ENCODE measurements around the gene KIAA0586.
"Not testable (repeated sequence)": the region's sequence is repeated elsewhere in the genome, so short reads cannot be mapped to it uniquely, and the experiment has no call there.

DNA sequence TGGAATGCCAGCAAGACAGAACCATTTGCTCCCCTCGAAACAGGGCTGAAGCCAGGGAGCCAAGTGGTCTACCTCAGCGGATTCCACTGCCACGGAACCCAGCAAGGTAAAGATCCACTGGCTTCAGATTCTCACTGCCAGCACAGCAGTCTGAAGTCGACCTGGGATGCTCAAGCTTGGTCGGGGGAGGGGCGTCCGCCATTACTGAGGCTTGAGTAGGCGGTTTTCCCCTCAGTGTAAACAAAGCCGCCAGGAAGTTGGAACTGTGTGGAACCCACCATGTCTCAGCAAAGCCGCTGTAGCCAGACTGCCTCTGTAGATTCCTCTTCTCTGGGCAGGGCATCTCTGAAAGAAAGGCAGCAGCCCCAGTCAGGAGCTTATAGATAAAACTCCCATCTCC is 98.2 kb downstream of the KIAA0586 start:
- TF ChIP-seq, protein P1, sequence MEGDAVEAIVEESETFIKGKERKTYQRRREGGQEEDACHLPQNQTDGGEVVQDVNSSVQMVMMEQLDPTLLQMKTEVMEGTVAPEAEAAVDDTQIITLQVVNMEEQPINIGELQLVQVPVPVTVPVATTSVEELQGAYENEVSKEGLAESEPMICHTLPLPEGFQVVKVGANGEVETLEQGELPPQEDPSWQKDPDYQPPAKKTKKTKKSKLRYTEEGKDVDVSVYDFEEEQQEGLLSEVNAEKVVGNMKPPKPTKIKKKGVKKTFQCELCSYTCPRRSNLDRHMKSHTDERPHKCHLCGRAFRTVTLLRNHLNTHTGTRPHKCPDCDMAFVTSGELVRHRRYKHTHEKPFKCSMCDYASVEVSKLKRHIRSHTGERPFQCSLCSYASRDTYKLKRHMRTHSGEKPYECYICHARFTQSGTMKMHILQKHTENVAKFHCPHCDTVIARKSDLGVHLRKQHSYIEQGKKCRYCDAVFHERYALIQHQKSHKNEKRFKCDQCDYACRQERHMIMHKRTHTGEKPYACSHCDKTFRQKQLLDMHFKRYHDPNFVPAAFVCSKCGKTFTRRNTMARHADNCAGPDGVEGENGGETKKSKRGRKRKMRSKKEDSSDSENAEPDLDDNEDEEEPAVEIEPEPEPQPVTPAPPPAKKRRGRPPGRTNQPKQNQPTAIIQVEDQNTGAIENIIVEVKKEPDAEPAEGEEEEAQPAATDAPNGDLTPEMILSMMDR (conservative IDR thresholded peaks at IDR 0.05 in 1 of 2, IDR thresholded peaks at IDR 0.05 in 1 of 2; ENCODE audit: extremely low read depth in 1 of 2, insufficient read depth in 1 of 2, low read depth in 1 of 2, low read length in 2 of 2): not testable (repeated sequence)
- TF ChIP-seq EZH2 (IDR thresholded peaks at IDR 0.05; ENCODE audit: borderline replicate concordance, low read length): not testable (repeated sequence)
